A673 (cell line): ENCODE data around the gene MRPL24.

Experiments
- CTCF ChIP-seq: fragments of 300-800, 200-600 bp; sonication (generic); conservative IDR thresholded peaks from 2 replicates; pipeline ENCODE4 v1.5.1; 2017; ENCODE audit warnings: low read depth, mild to moderate bottlenecking, antibody characterized with exemption, low read length, moderate library complexity, mixed read lengths
- EZH2 ChIP-seq: fragments of 200-600 bp; sonication (generic); IDR thresholded peaks from 2 replicates; pipeline ENCODE4 v1.6.1; 2017; ENCODE audit warnings: borderline replicate concordance, low read depth, mild to moderate bottlenecking, mixed read lengths, antibody characterized with exemption, low read length; ENCODE audit not compliant: poor library complexity, severe bottlenecking

- TF ChIP-seq CTCF: no peak
- TF ChIP-seq EZH2: no peak
Observed at GRCh38 chr1:156776942-156777341, 36.1 kb upstream of the MRPL24 start.
